Superior temporal gyrus (tissue), 1 donor: Measurements from ENCODE around the gene ABHD15.
A peak's percentile ranks its signal among the peaks of the same experiment; 100 is the strongest.

Experiments used
- DNase-seq: peaks from one replicate; pipeline ENCODE4 v3.0.0-alpha.2; 2016; ENCODE audit errors: extremely low spot score

The ABHD15 gene

DNA sequence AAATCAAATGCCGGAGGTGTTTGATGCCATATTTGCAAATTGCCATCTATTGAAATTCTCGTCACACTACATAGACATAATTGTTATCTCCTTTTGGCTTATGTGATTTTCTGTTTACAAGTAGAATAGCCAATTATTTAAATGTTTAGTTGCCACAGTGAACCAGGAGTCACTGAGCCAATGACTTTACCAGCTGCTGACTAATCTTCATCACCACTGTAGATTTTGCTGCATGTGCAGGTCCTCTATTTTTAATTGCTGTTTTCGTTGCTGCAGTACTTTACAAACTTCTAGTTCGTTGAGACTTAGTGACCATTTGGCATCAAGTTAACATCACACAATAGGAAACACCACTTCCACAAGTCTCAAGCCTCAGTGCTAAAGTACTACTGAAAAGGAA, 22.8 kb downstream of the ABHD15 start:
- no peak for DNase-seq

DNA sequence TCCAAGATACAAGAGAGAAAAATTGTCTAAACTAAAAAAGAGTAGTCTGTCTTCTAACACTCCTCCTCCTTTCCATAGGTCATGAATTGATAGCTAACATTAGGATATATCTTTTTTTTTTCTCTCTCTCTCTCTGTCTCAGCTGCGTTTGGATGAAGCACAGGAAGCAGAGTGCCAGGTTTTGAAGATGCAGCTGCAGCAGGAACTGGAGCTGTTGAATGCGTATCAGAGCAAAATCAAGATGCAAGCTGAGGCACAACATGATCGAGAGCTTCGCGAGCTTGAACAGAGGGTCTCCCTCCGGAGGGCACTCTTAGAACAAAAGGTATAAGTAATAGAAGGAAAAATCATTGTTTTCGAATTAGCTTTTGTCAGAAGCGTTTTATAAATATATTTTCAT, 32.9 kb downstream of the ABHD15 start:
- peak; percentile 65 for DNase-seq

DNA sequence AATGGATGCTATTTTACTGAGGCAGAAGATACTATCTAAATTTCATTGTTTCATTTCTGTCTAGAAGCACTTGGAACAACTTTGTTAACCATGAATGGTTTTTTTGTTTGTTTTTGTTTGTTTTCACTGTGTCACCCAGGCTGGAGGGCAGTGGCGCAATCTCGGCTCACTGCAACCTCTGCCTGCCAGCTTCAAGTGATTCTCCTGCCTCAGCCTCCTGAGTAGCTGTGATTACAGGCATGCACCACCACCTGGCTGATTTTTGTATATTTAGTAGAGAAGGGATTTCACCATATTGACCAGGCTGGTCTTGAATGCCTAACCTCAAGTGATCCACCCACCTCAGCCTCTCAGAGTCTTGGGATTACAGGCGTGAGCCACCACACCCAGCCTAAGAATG, 40.5 kb downstream of the ABHD15 start:
- no peak for DNase-seq

DNA sequence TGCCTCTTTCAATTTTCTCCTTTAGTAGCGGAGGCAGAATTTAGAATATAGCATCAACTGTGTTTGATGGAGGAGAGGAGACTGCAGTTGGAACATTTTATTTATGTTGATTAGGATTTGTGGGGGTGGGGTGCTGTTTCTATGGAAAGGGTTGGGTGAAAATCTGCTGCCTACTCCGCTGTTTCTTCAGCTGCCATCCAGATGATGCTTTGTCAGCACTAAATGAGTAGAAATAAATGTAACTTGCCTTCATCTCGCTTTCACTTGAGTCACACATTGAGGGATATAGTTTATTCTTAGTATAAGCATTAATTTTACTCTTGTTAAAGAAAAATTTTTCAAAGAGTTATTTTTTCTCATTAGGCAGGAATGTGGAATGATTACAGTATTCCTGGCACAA, 42.1 kb downstream of the ABHD15 start:
- DNase-seq: no peak

DNA sequence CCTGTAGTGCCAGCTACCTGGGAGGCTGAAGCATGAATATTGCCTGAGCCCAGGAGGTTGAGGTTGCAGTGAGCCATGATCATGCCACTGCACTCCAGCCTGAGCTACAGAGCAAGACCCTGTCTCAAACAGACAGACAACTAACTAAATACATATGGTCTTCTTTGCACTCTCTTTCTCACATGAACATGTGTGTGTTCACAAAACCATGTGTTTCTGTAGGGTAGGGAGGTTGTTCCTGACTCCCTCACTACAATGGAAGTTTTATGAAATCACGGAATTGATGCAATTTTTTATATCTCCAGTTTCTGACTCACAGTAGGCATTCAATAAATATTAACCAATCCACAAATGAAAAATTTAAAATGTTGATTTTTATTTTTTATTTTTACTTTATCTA, 48.5 kb downstream of the ABHD15 start:
- no peak for DNase-seq

DNA sequence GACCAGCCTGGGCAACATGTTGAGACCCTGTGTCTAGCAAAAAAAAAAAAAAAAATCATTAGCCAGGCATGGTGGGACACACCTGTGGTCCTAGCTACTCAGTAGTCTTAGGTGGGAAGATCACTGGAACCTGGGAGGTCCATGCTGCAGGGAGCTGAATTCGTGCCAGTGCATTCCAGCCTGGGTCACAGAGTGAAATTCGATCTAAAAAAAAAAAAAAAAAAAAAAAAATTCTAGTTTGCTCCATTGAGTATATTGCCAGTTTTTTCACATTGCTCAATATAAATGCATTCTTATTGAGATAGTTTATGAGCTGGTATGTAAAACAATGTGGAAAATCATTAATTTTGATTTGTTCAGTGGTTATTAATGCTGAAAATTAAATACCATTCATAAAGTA, 52.0 kb downstream of the ABHD15 start:
- DNase-seq: no peak

DNA sequence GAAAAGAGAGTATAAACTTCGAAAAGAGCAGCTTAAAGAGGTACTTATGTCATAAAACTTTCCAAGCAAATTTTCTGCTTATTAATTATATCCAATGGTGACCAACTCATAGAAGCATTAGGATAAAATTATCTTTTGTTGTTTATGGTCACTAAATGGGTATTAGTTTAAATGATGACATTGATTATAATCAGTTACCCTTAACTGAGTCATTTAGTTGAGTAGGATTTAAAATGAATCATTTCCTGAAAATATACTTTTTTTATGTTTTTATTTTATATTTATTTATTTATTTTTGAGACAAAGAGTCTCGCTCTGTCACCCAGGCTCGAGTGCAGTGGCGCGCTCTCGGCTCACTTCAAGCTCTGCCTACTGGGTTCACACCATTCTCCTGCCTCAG, 55.9 kb downstream of the ABHD15 start:
- DNase-seq: no peak
